HCT116 (cell line): Measurements from ENCODE around the gene MED16. TPM values are rescaled to one million over a fixed set of nuclear protein-coding genes. Genes with fewer than 3 reads are reported as not detected.

Experiments used
- ATAC-seq: fragments of 200-7000 bp; cut with Tn5 transposase; 2 replicates; pipeline ENCODE4 v1.9.1; 2020; ENCODE audit warnings: mild to moderate bottlenecking, moderate library complexity
- BruUV-seq: library from RNA; stranded (reverse); fragments of 400-500 nt; replicated peaks from 2 replicates; lab custom pipeline; 2021; lab: Mats Ljungman, UMichigan
- CTCF ChIA-PET: fragments of 300-600 bp; sonication (Branson Sonifier 250); formaldehyde crosslinking; loops from one replicate; lab custom pipeline; 2021; ENCODE audit warnings: antibody characterized with exemption; lab: Charles Lee
- POLR2A ChIA-PET: fragments of 300-600, 350-600 bp; sonication (Branson Sonifier 250); formaldehyde crosslinking; loops from one replicate; lab custom pipeline; 2021; ENCODE audit warnings: antibody characterized with exemption; lab: Charles Lee
- RAD21 ChIA-PET, 2 experiments: fragments of 300-600 bp; sonication (Branson Sonifier 250); formaldehyde crosslinking; loops; one replicate each; lab custom pipeline; 2023; ENCODE audit warnings: low total read pairs in 2 of 2; ENCODE audit not compliant: uncharacterized antibody in 2 of 2, unreplicated experiment in 2 of 2, low non-redundant PET in 1 of 2; lab: Charles Lee
- DNase-seq: peaks from one replicate; pipeline ENCODE4 v3.0.0-alpha.2; 2010; ENCODE audit warnings: low read depth, low spot score
- H2AFZ ChIP-seq: fragments of 200-600 bp; shearing (Covaris generic), sonication (generic); 2 replicates; pipeline ENCODE4 v1.6.1; 2017; ENCODE audit warnings: low read depth, mixed run types, mixed read lengths, antibody characterized with exemption, low read length; ENCODE audit not compliant: poor library complexity, severe bottlenecking
- H3K27ac ChIP-seq: 2 replicates; pipeline ENCODE4 v1.5.1; 2012; ENCODE audit warnings: low read depth, low read length
- H3K27me3 ChIP-seq: fragments of 200-600 bp; sonication (generic); 2 replicates; pipeline ENCODE4 v1.6.1; 2016; ENCODE audit warnings: mixed run types, low read length, mixed read lengths; ENCODE audit not compliant: insufficient read depth
- H3K36me3 ChIP-seq, 2 experiments: fragments of 200-500 bp in 1 of 2; fragments of 200-600 bp in 1 of 2; sonication (Bioruptor generic) in 1 of 2; sonication (generic) in 1 of 2; 2 replicates each; pipeline versions ENCODE4 v1.5.1 to v1.6.1; 2014 to 2016; ENCODE audit warnings: low read length in 2 of 2, inconsistent platforms in 1 of 2, mixed read lengths in 1 of 2, mixed run types in 1 of 2; ENCODE audit not compliant: insufficient read depth in 2 of 2, control insufficient read depth in 1 of 2
- H3K4me1 ChIP-seq, 2 experiments: fragments of 200-600 bp in 1 of 2; sonication (generic) in 1 of 2; 2 replicates each; pipeline versions ENCODE4 v1.5.1 to v1.6.1; 2012 to 2017; ENCODE audit warnings: low read length in 2 of 2, inconsistent platforms in 1 of 2, mild to moderate bottlenecking in 1 of 2, mixed read lengths in 1 of 2, mixed run types in 1 of 2, moderate library complexity in 1 of 2; ENCODE audit not compliant: insufficient read depth in 2 of 2, control insufficient read depth in 1 of 2
- H3K4me2 ChIP-seq: fragments of 200-600 bp; sonication (generic); 2 replicates; pipeline ENCODE4 v1.6.1; 2017; ENCODE audit warnings: mixed run types, low read length, mixed read lengths
- H3K4me3 ChIP-seq, 2 experiments: fragments of 200-600 bp in 1 of 2; sonication (generic) in 1 of 2; replicated peaks in 1 of 2; 2 replicates each; pipeline ENCODE4 v1.5.1; 2011 to 2016; ENCODE audit warnings: low read length in 2 of 2, control low read depth in 1 of 2, low read depth in 1 of 2, mild to moderate bottlenecking in 1 of 2, mixed read lengths in 1 of 2, mixed run types in 1 of 2
- H3K79me2 ChIP-seq: fragments of 200-600 bp; sonication (generic); 2 replicates; pipeline ENCODE4 v1.6.1; 2017; ENCODE audit warnings: mild to moderate bottlenecking, mixed run types, low read length, moderate library complexity, mixed read lengths; ENCODE audit not compliant: insufficient read depth
- H3K9ac ChIP-seq: fragments of 200-600 bp; sonication (generic); 2 replicates; pipeline ENCODE4 v1.6.1; 2016; ENCODE audit warnings: low read length, mixed read lengths
- H3K9me2 ChIP-seq: fragments of 200-600 bp; sonication (generic), shearing (Covaris generic); 2 replicates; pipeline ENCODE4 v1.6.1; 2017; ENCODE audit warnings: mixed run types, mild to moderate bottlenecking, moderate library complexity; ENCODE audit not compliant: insufficient read depth
- H3K9me3 ChIP-seq, 2 experiments: fragments of 200-500 bp in 1 of 2; fragments of 200-600 bp in 1 of 2; sonication (Bioruptor generic) in 1 of 2; sonication (generic) in 1 of 2; 2 replicates each; pipeline ENCODE4 v1.6.1; 2014 to 2017; ENCODE audit warnings: low read length in 2 of 2, mixed read lengths in 2 of 2, inconsistent platforms in 1 of 2, low read depth in 1 of 2, mild to moderate bottlenecking in 1 of 2, mixed run types in 1 of 2, moderate library complexity in 1 of 2; ENCODE audit not compliant: control insufficient read depth in 1 of 2, insufficient read depth in 1 of 2
- H4K20me1 ChIP-seq: fragments of 200-600 bp; sonication (generic), shearing (Covaris generic); 2 replicates; pipeline ENCODE4 v1.6.1; 2017; ENCODE audit warnings: mixed run types, mild to moderate bottlenecking, moderate library complexity; ENCODE audit not compliant: insufficient read depth
- CBX3 ChIP-seq: IDR thresholded peaks from 2 replicates; pipeline ENCODE4 v1.6.1; 2012; ENCODE audit warnings: low read depth
- CEBPB ChIP-seq: IDR thresholded peaks from 2 replicates; pipeline ENCODE4 v1.6.1; 2012; ENCODE audit warnings: low read depth
- EGR1 ChIP-seq: IDR thresholded peaks from 2 replicates; pipeline ENCODE4 v1.6.1; 2012; ENCODE audit warnings: low read depth
- EZH2phosphoT487 ChIP-seq: fragments of 200-600 bp; IDR thresholded peaks from 2 replicates; pipeline ENCODE4 v1.6.1; 2018; ENCODE audit warnings: antibody characterized with exemption, borderline replicate concordance
- FOSL1 ChIP-seq: IDR thresholded peaks from 2 replicates; pipeline ENCODE4 v1.6.1; 2012; ENCODE audit warnings: low read depth
- POLR2AphosphoS5 ChIP-seq: IDR thresholded peaks from 2 replicates; pipeline ENCODE4 v1.6.1; 2011; ENCODE audit warnings: mild to moderate bottlenecking, low read depth, low read length, moderate library complexity
- RAD21 ChIP-seq: IDR thresholded peaks from 2 replicates; pipeline ENCODE4 v1.6.1; 2012; ENCODE audit warnings: low read depth, mild to moderate bottlenecking
- SIN3A ChIP-seq: IDR thresholded peaks from 2 replicates; pipeline ENCODE4 v1.6.1; 2012; ENCODE audit warnings: low read depth
- SRF ChIP-seq: IDR thresholded peaks from 2 replicates; pipeline ENCODE4 v1.6.1; 2012; ENCODE audit warnings: low read depth
- TCF7L2 ChIP-seq: IDR thresholded peaks from 2 replicates; pipeline ENCODE4 v1.7.0; 2011; ENCODE audit warnings: borderline replicate concordance, inconsistent platforms; ENCODE audit not compliant: insufficient read depth, insufficient read length; ENCODE audit errors: extremely low read depth
- YY1 ChIP-seq: IDR thresholded peaks from 2 replicates; pipeline ENCODE4 v1.6.1; 2011; ENCODE audit warnings: low read length, low read depth, moderate library complexity, mild to moderate bottlenecking; ENCODE audit not compliant: insufficient replicate concordance; ENCODE audit errors: extremely low read depth
- intact Hi-C: fragments of 100-400 bp; cut with micrococcal nuclease; formaldehyde crosslinking; loops from 2 replicates; pipeline ENCODE4 v1.10.0; 2022
- total RNA-seq: library from RNA; stranded (reverse); gene quantifications from one replicate; pipeline ENCODE4 v1.2.1, GENCODE V29; 2021; ENCODE audit not compliant: unreplicated experiment
- TF ChIP-seq, protein P1 (sequence below), 3 experiments: fragments of 200-600 bp in 1 of 3; sonication (generic) in 1 of 3; IDR thresholded peaks in 2 of 3; conservative IDR thresholded peaks in 1 of 3; 2 replicates each; pipeline ENCODE4 v1.5.1; 2012 to 2017; ENCODE audit warnings: low read depth in 2 of 3, low read length in 2 of 3, antibody characterized with exemption in 1 of 3, borderline replicate concordance in 1 of 3, control low read depth in 1 of 3, mild to moderate bottlenecking in 1 of 3, mixed read lengths in 1 of 3, mixed run types in 1 of 3, moderate library complexity in 1 of 3; ENCODE audit not compliant: insufficient read depth in 1 of 3
- TF ChIP-seq, protein P2 (sequence below): IDR thresholded peaks from 2 replicates; pipeline ENCODE4 v1.6.1; 2012
- TF ChIP-seq, protein P3 (sequence below): IDR thresholded peaks from 2 replicates; pipeline ENCODE4 v1.6.1; 2012; ENCODE audit warnings: low read depth

The MED16 gene
- total RNA-seq, 1 experiment from 2014 or later: 73.6 TPM

DNA sequence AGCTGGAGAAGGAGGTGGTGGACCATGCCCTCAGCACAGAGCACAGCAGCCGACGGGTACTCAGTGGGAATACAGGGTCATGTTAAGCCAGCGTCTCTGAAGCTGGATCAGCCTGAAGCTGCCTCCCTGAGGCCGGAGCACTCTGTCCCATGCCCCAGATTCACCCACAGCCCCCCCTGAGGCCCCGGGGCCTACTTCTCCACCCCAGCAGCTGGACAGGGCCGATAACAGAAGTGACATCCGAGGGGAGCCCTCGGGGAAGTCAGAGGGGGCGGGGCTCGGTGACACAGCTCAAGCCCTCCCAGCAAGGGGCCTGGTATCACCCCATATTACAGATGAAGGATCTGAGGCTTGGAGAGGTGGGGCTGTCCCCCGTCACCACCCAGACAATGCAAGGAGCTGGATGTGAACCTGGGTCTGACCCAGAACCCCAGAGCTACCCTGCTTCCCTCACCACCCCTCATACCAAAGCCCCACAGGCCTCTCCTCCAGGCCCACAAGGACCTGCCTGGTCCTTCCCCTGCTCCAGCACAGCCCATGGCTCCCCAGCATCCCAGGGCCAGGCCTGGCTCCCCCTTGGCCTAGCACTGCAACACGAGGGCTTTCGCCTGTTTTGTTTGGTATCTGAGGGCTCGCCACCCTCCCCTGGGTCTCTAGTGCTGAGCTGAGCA, 14.3 kb upstream of the MED16 start:
- Histone ChIP-seq H3K9ac (no peak overlapping the region), H4K20me1 (peaks cover 4% of the 10 kb centered on the region; the same call in 1 of the 2 replicates), H3K4me2 (no peak overlapping the region), H3K36me3 (no peaks in the 10 kb centered on the region), H2AFZ (no peak overlapping the region), H3K9me3 (no peaks in the 10 kb centered on the region), H3K9me2 (no peaks in the 10 kb centered on the region), H3K27me3 (no peaks in the 10 kb centered on the region), H3K4me1 (peaks cover 24 to 36% of the 10 kb centered on the region in 2 experiments), H3K4me3 (no peak overlapping the region), H3K79me2 (peaks cover 69% of the 10 kb centered on the region), H3K27ac (no peak overlapping the region)
- ChIA-PET POLR2A (no interaction called here), CTCF (no interaction called here), RAD21 (no interaction called here)
- no TSS peak for BruUV-seq
- intact Hi-C loops: no loop called here
- ATAC-seq (no peak), DNase-seq (no peak)
- TF ChIP-seq TCF7L2 (no peak), POLR2AphosphoS5 (no peak), EGR1 (no peak), SRF (no peak)
- TF ChIP-seq, protein P1, sequence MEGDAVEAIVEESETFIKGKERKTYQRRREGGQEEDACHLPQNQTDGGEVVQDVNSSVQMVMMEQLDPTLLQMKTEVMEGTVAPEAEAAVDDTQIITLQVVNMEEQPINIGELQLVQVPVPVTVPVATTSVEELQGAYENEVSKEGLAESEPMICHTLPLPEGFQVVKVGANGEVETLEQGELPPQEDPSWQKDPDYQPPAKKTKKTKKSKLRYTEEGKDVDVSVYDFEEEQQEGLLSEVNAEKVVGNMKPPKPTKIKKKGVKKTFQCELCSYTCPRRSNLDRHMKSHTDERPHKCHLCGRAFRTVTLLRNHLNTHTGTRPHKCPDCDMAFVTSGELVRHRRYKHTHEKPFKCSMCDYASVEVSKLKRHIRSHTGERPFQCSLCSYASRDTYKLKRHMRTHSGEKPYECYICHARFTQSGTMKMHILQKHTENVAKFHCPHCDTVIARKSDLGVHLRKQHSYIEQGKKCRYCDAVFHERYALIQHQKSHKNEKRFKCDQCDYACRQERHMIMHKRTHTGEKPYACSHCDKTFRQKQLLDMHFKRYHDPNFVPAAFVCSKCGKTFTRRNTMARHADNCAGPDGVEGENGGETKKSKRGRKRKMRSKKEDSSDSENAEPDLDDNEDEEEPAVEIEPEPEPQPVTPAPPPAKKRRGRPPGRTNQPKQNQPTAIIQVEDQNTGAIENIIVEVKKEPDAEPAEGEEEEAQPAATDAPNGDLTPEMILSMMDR (IDR thresholded peaks at IDR 0.05 in 2 of 3, conservative IDR thresholded peaks at IDR 0.05 in 1 of 3; ENCODE audit: borderline replicate concordance in 1 of 3, insufficient read depth in 1 of 3, low read depth in 2 of 3, low read length in 2 of 3): no peak

DNA sequence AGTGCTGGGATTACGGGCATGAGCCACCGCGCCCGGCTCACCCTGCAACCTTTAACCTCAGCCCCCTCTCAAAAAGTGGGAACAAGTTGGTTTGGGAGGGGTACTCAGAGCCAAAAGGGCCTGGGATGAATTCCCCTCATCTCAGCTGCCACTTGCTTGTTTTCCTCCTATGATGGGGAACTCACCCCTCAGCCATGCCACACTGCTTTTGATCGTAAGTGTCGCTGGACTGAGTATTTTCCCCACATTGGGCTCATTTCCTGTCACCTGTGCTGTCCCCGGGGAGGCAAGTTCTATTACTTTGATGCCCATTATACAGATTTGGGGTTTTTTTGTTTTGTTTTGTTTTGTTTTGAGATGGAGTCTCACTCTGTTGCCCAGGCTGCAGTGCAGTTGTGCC, 13.5 kb upstream of the MED16 start:
- Histone ChIP-seq H3K4me3 (no peak overlapping the region), H3K27me3 (no peaks in the 10 kb centered on the region), H2AFZ (no peak overlapping the region), H3K4me2 (no peak overlapping the region), H3K9me2 (no peaks in the 10 kb centered on the region), H3K27ac (no peak overlapping the region), H4K20me1 (peaks cover 4% of the 10 kb centered on the region; the same call in 1 of the 2 replicates), H3K36me3 (no peaks in the 10 kb centered on the region; a peak in 1 of 4 replicates), H3K9ac (no peak overlapping the region), H3K4me1 (peaks cover 22 to 34% of the 10 kb centered on the region in 2 experiments), H3K9me3 (no peaks in the 10 kb centered on the region), H3K79me2 (peaks cover 67% of the 10 kb centered on the region)
- ChIA-PET RAD21 (no interaction called here), POLR2A (interaction anchor here (0.7 kb wide), 1 partner anchor 63 kb away, joined by 3 read pairs; no protein-coding TSS in a partner anchor), CTCF (no interaction called here)
- no TSS peak for BruUV-seq
- ATAC-seq: no peak
- intact Hi-C loops: no loop called here
- no peak for DNase-seq
- TF ChIP-seq CEBPB (no peak), RAD21 (no peak), CBX3 (no peak), TCF7L2 (no peak), SIN3A (no peak), FOSL1 (no peak), EZH2phosphoT487 (no peak), POLR2AphosphoS5 (no peak), YY1 (no peak)
- TF ChIP-seq, protein P2, sequence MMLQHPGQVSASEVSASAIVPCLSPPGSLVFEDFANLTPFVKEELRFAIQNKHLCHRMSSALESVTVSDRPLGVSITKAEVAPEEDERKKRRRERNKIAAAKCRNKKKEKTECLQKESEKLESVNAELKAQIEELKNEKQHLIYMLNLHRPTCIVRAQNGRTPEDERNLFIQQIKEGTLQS: no peak
- TF ChIP-seq, protein P3, sequence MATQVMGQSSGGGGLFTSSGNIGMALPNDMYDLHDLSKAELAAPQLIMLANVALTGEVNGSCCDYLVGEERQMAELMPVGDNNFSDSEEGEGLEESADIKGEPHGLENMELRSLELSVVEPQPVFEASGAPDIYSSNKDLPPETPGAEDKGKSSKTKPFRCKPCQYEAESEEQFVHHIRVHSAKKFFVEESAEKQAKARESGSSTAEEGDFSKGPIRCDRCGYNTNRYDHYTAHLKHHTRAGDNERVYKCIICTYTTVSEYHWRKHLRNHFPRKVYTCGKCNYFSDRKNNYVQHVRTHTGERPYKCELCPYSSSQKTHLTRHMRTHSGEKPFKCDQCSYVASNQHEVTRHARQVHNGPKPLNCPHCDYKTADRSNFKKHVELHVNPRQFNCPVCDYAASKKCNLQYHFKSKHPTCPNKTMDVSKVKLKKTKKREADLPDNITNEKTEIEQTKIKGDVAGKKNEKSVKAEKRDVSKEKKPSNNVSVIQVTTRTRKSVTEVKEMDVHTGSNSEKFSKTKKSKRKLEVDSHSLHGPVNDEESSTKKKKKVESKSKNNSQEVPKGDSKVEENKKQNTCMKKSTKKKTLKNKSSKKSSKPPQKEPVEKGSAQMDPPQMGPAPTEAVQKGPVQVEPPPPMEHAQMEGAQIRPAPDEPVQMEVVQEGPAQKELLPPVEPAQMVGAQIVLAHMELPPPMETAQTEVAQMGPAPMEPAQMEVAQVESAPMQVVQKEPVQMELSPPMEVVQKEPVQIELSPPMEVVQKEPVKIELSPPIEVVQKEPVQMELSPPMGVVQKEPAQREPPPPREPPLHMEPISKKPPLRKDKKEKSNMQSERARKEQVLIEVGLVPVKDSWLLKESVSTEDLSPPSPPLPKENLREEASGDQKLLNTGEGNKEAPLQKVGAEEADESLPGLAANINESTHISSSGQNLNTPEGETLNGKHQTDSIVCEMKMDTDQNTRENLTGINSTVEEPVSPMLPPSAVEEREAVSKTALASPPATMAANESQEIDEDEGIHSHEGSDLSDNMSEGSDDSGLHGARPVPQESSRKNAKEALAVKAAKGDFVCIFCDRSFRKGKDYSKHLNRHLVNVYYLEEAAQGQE: no peak
